HepG2 (cell line): ENCODE measurements around the gene TMC2. TPM values are rescaled to one million over a fixed set of nuclear protein-coding genes. Genes with fewer than 3 reads are reported as not detected.

ENCODE experiments used
- EP300 ChIP-seq, 3 experiments: sonication (generic) in 1 of 3; formaldehyde crosslinking in 1 of 3; IDR thresholded peaks; 2 replicates each; pipeline versions ENCODE4 v1.5.1 to v1.6.1; 2011 to 2020; ENCODE audit warnings: low read depth in 2 of 3, low read length in 2 of 3, borderline replicate concordance in 1 of 3, improper control_type of control experiment in 1 of 3, mild to moderate bottlenecking in 1 of 3, missing genetic modification reagents in 1 of 3, moderate library complexity in 1 of 3
- HNF4A ChIP-seq: sonication (generic); formaldehyde crosslinking; IDR thresholded peaks from 2 replicates; pipeline ENCODE4 v1.4.0; 2020; ENCODE audit warnings: missing genetic modification reagents
- PAXIP1 ChIP-seq: sonication (generic); formaldehyde crosslinking; conservative IDR thresholded peaks from 2 replicates; pipeline ENCODE4 v1.4.0; 2020; ENCODE audit warnings: mild to moderate bottlenecking, missing genetic modification reagents, moderate library complexity
- SOX13 ChIP-seq, 3 experiments: fragments of 450-650 bp in 1 of 3; sonication (generic) in 1 of 3; formaldehyde crosslinking in 1 of 3; IDR thresholded peaks in 2 of 3; conservative IDR thresholded peaks in 1 of 3; 2 replicates each; pipeline versions ENCODE4 v1.5.0 to v1.6.1; 2016 to 2020; ENCODE audit warnings: antibody characterized with exemption in 1 of 3, mild to moderate bottlenecking in 1 of 3, missing compliant biosample characterization in 1 of 3, missing genetic modification reagents in 1 of 3, moderate library complexity in 1 of 3
- TCF12 ChIP-seq, 2 experiments: fragments of 450-650 bp in 1 of 2; sonication (generic) in 1 of 2; formaldehyde crosslinking in 1 of 2; IDR thresholded peaks; 2 replicates each; pipeline versions ENCODE4 v1.6.1 to v1.8.0; 2017 to 2022; ENCODE audit warnings: antibody characterized with exemption in 1 of 2, mild to moderate bottlenecking in 1 of 2, missing genetic modification reagents in 1 of 2, moderate library complexity in 1 of 2
- ZNF318 ChIP-seq: sonication (generic); formaldehyde crosslinking; IDR thresholded peaks from 2 replicates; pipeline ENCODE4 v1.4.0; 2020; ENCODE audit warnings: mild to moderate bottlenecking, missing genetic modification reagents
- polyA plus RNA-seq, 8 experiments: library from polyadenylated mRNA; depleted of rRNA in 3 of 8; stranded (reverse) in 7 of 8; unstranded in 1 of 8; fragments of >200 nt; fragmentation: Illumina TruSeq in 4 of 8; extraction: Trizol in 4 of 8; gene quantifications; 2 replicates each; pipeline versions ENCODE4 v1.2.1 to v1.2.3, GENCODE V29; 2011 to 2016; ENCODE audit warnings: low read depth in 4 of 8, missing spikeins in 1 of 8, mixed read lengths in 1 of 8; ENCODE audit not compliant: insufficient read depth in 1 of 8
- total RNA-seq, 5 experiments: library from RNA; depleted of rRNA; stranded (reverse); fragments of >200 nt; fragmentation: Illumina TruSeq; extraction: Trizol; gene quantifications; 2 replicates each; pipeline ENCODE4 v1.2.3, GENCODE V29; 2016; ENCODE audit warnings: low read depth in 1 of 5

The TMC2 gene
- total and polyA plus RNA-seq, 2 of the 13 experiments (the other 11 are each of a cell fraction or from before 2014, with no cell fraction given): not detected

- TF ChIP-seq ZNF318 (CRISPR knock-in tag) (no peak), EP300 (IDR thresholded peaks at IDR 0.05; ENCODE audit: low read depth in 2 of 2, low read length in 2 of 2) (0 out of 4 replicates have a peak, but pooled peaks of 1 of the 2 experiments have one; percentile 20), EP300 (CRISPR knock-in tag; IDR thresholded peaks at IDR 0.05; ENCODE audit: borderline replicate concordance) (no peak), HNF4A (CRISPR knock-in tag) (peak; percentile 40; the same call in 1 of the 2 replicates), PAXIP1 (CRISPR knock-in tag) (peak; percentile 32; the same call in 1 of the 2 replicates), TCF12 (IDR thresholded peaks at IDR 0.05) (no peak), TCF12 (CRISPR knock-in tag; IDR thresholded peaks at IDR 0.05) (no peak), SOX13 (IDR thresholded peaks at IDR 0.05) (no peak), SOX13 (CRISPR knock-in tag; conservative IDR thresholded peaks at IDR 0.05 in 1 of 2, IDR thresholded peaks at IDR 0.05 in 1 of 2) (peak in 1 of 2 experiments; percentile 28; a peak in 2 of 4 replicates)
These were observed 2.8 kb downstream of the TMC2 start (continued) for GRCh38 chr20:2538931-2539720.
